Neuronal stem cell (in vitro differentiated cells): ENCODE results near the gene CEACAM16.

Experiments used
- DNase-seq: peaks from one replicate; pipeline ENCODE4 v3.0.0-alpha.2; 2013; ENCODE audit warnings: low spot score
- H2AFZ ChIP-seq: one replicate; pipeline ENCODE4 v1.6.1; 2013; ENCODE audit warnings: mild to moderate bottlenecking, low read length, inconsistent platforms
- H2AK5ac ChIP-seq: 2 replicates; pipeline ENCODE4 v1.6.1; 2013; ENCODE audit warnings: low read depth, mild to moderate bottlenecking, inconsistent platforms, low read length, moderate library complexity, mixed read lengths
- H2BK120ac ChIP-seq: 2 replicates; pipeline ENCODE4 v1.6.1; 2013; ENCODE audit warnings: low read depth, mild to moderate bottlenecking, inconsistent platforms, low read length, moderate library complexity, mixed read lengths
- H2BK12ac ChIP-seq: one replicate; pipeline ENCODE4 v1.6.1; 2013; ENCODE audit warnings: low read length, inconsistent platforms
- H2BK15ac ChIP-seq: 2 replicates; pipeline ENCODE4 v1.6.1; 2013; ENCODE audit warnings: mild to moderate bottlenecking, low read length, inconsistent platforms, mixed read lengths
- H2BK5ac ChIP-seq: one replicate; pipeline ENCODE4 v1.6.1; 2013; ENCODE audit warnings: inconsistent platforms, mild to moderate bottlenecking, low read length, moderate library complexity
- H3K14ac ChIP-seq: one replicate; pipeline ENCODE4 v1.6.1; 2013; ENCODE audit warnings: low read length, inconsistent platforms
- H3K18ac ChIP-seq: 2 replicates; pipeline ENCODE4 v1.6.1; 2013; ENCODE audit warnings: low read length, inconsistent platforms
- H3K23ac ChIP-seq: 2 replicates; pipeline ENCODE4 v1.6.1; 2013; ENCODE audit warnings: low read depth, mild to moderate bottlenecking, mixed read lengths, low read length, inconsistent platforms; ENCODE audit not compliant: poor library complexity
- H3K27ac ChIP-seq: replicated peaks from 3 replicates; pipeline ENCODE4 v1.5.1; 2013; ENCODE audit warnings: low read length, inconsistent platforms
- H3K27me3 ChIP-seq, 3 experiments: 2 replicates each; pipeline ENCODE4 v1.6.1; 2013; ENCODE audit warnings: low read length in 3 of 3, mild to moderate bottlenecking in 2 of 3, inconsistent platforms in 1 of 3, low read depth in 1 of 3, mixed read lengths in 1 of 3, moderate library complexity in 1 of 3; ENCODE audit not compliant: control insufficient read depth in 3 of 3, insufficient read depth in 3 of 3
- H3K36me3 ChIP-seq, 2 donors: replicated peaks in 1 of 2; 2 replicates each; pipeline ENCODE4 v1.6.1; 2013; ENCODE audit warnings: low read length in 2 of 2; ENCODE audit not compliant: control insufficient read depth in 2 of 2, insufficient read depth in 2 of 2
- H3K4ac ChIP-seq: 2 replicates; pipeline ENCODE4 v1.6.1; 2013; ENCODE audit warnings: inconsistent platforms, mild to moderate bottlenecking, low read length, moderate library complexity
- H3K4me1 ChIP-seq, 2 donors: 1 replicate in 1 of 2; 2 replicates in 1 of 2; pipeline ENCODE4 v1.6.1; 2013; ENCODE audit warnings: low read length in 2 of 2, low read depth in 1 of 2; ENCODE audit not compliant: control insufficient read depth in 2 of 2, insufficient read depth in 1 of 2
- H3K4me2 ChIP-seq: one replicate; pipeline ENCODE4 v1.6.1; 2013; ENCODE audit warnings: mild to moderate bottlenecking, low read length, inconsistent platforms; ENCODE audit not compliant: insufficient read depth, poor library complexity, severe bottlenecking
- H3K4me3 ChIP-seq, 2 donors: 2 replicates each; pipeline ENCODE4 v1.5.1; 2013; ENCODE audit warnings: low read length in 2 of 2, mild to moderate bottlenecking in 2 of 2, inconsistent platforms in 1 of 2, moderate library complexity in 1 of 2
- H3K79me1 ChIP-seq: one replicate; pipeline ENCODE4 v1.6.1; 2013; ENCODE audit warnings: low read depth, mild to moderate bottlenecking, inconsistent platforms, low read length, moderate library complexity
- H3K9ac ChIP-seq: one replicate; pipeline ENCODE4 v1.6.1; 2013; ENCODE audit warnings: mild to moderate bottlenecking, low read depth, low read length, inconsistent platforms; ENCODE audit not compliant: poor library complexity
- H3K9me3 ChIP-seq, 2 donors: replicated peaks in 1 of 2; 2 replicates each; pipeline versions ENCODE3 to v1.6.1; 2013; ENCODE audit warnings: low read length in 2 of 2, mild to moderate bottlenecking in 2 of 2, inconsistent platforms in 1 of 2, low read depth in 1 of 2, mixed read lengths in 1 of 2, moderate library complexity in 1 of 2; ENCODE audit not compliant: control insufficient read depth in 2 of 2, insufficient read depth in 1 of 2
- H4K8ac ChIP-seq: one replicate; pipeline ENCODE4 v1.6.1; 2013; ENCODE audit warnings: low read depth, mild to moderate bottlenecking, inconsistent platforms, low read length, moderate library complexity
- H4K91ac ChIP-seq: one replicate; pipeline ENCODE4 v1.6.1; 2013; ENCODE audit warnings: low read length, low read depth, mild to moderate bottlenecking, inconsistent platforms; ENCODE audit not compliant: poor library complexity
- WGBS, 2 donors: extraction: QIAGEN DNeasy Blood & Tissue Kit; methylation state at CpG; one replicate each; pipeline ENCODE4 v1.1.7; 2013; ENCODE audit warnings: missing lambda C conversion rate in 2 of 2, mixed read lengths in 1 of 2; ENCODE audit not compliant: insufficient read length in 2 of 2, insufficient replicate concordance in 1 of 2; ENCODE audit errors: extremely low coverage in 2 of 2; 5-methylcytosine and 5-hydroxymethylcytosine counted together

The CEACAM16 gene

DNA sequence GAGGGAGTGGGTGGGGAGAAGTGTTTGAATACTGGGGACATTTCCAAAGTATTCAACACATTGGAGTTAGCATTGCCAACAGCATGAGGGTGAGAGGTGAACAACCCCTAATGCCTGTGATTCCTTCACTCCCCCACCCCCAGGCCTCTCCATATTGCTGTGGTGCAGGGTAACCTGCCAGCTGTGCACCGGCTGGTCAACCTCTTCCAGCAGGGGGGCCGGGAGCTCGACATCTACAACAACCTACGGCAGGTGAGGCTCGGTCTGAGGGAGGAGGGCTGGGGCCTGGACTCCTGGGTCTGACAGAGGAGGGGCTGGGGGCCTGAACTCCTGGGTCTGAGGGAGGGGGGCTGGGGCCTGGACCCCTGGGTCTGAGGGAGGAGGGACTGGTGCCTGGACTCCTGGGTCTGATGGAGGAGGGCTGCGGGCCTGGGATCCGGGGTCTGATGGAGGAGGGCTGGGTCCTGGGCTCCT, 57.2 kb downstream of the CEACAM16 start:
- H3K9me3 ChIP-seq, result no peaks in the 10 kb centered on the region
- H2BK12ac ChIP-seq, result no peak overlapping the region
- no peak overlapping the region for H3K4me3 ChIP-seq
- peak overlapping the region; percentile 24 for H2BK15ac ChIP-seq
- H2BK120ac ChIP-seq, result no peak overlapping the region
- no peak overlapping the region for H3K18ac ChIP-seq
- no CpG with 5 or more reads among the region's 7 CpGs for WGBS, 2 donors
- no peak overlapping the region for H3K9ac ChIP-seq
- no peak overlapping the region for H2BK5ac ChIP-seq
- H2AFZ ChIP-seq, result no peak overlapping the region
- H3K36me3 ChIP-seq, result peaks cover 0 to 10% of the 10 kb centered on the region in 2 donors
- no peak overlapping the region for H2AK5ac ChIP-seq
- H3K23ac ChIP-seq, result no peak overlapping the region
- H4K91ac ChIP-seq, result no peak overlapping the region
- no peak overlapping the region for H3K14ac ChIP-seq
- no peak overlapping the region for H3K4ac ChIP-seq
- H3K4me2 ChIP-seq, result no peak overlapping the region
- H3K27me3 ChIP-seq, result peaks cover 0 to 66% (median 27%) of the 10 kb centered on the region in 3 experiments
- no peak overlapping the region for H3K27ac ChIP-seq
- H3K79me1 ChIP-seq, result no peaks in the 10 kb centered on the region
- peaks cover 17 to 28% of the 10 kb centered on the region in 2 donors for H3K4me1 ChIP-seq
- DNase-seq, result no peak
- H4K8ac ChIP-seq, result no peak overlapping the region

DNA sequence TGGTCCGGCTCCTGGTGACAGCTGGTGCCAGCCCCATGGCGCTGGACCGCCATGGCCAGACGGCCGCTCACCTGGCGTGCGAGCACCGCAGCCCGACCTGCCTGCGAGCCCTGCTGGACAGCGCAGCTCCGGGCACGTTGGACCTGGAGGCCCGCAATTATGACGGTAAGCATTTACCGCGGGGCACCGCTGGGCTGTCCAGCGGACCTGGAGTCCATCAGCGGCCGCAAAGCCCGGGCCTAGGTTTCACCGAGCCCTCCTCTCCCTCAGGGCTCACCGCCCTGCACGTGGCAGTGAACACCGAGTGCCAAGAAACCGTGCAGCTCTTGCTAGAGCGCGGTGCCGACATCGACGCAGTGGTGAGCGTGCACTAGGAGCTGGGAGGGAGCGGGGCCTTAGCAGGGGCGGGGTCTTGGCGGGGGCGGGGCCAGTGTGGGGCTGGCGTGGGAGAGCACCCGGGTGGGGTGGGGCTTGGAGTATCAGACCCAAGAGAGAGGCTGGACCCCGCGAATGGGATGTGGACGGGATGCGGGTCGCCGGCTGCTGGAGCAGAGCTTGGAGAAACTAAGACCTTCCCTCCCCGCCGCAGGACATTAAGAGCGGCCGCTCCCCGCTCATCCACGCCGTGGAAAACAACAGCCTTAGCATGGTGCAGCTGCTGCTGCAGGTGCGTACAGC, 58.2 kb downstream of the CEACAM16 start:
- H3K9ac ChIP-seq, result peak overlapping the region; percentile 85
- peak overlapping the region; percentile 98 for H3K18ac ChIP-seq
- H2AK5ac ChIP-seq, result peak overlapping the region; percentile 1
- H2BK120ac ChIP-seq, result no peak overlapping the region
- no peak overlapping the region for H3K27ac ChIP-seq
- no CpG with 5 or more reads among the region's 53 CpGs for WGBS, 2 donors
- peak overlapping the region; percentile 92 for H2BK5ac ChIP-seq
- H2BK12ac ChIP-seq, result no peak overlapping the region
- no peak overlapping the region for H2AFZ ChIP-seq
- no peak for DNase-seq
- H3K36me3 ChIP-seq, result peaks cover 0 to 10% of the 10 kb centered on the region in 2 donors
- peak overlapping the region; percentile 77 for H3K14ac ChIP-seq
- H4K91ac ChIP-seq, result no peak overlapping the region
- H3K79me1 ChIP-seq, result no peaks in the 10 kb centered on the region
- H3K9me3 ChIP-seq, result no peaks in the 10 kb centered on the region
- H3K4ac ChIP-seq, result peak overlapping the region; percentile 69
- peak overlapping the region; percentile 82 for H3K23ac ChIP-seq
- H2BK15ac ChIP-seq, result peak overlapping the region; percentile 69
- H3K27me3 ChIP-seq, result peaks cover 0 to 62% (median 27%) of the 10 kb centered on the region in 3 experiments
- H3K4me3 ChIP-seq, result peak overlapping the region; percentile 17 to 82
- no peak overlapping the region for H4K8ac ChIP-seq
- peaks cover 17 to 28% of the 10 kb centered on the region in 2 donors for H3K4me1 ChIP-seq
- peak overlapping the region; percentile 90 for H3K4me2 ChIP-seq

DNA sequence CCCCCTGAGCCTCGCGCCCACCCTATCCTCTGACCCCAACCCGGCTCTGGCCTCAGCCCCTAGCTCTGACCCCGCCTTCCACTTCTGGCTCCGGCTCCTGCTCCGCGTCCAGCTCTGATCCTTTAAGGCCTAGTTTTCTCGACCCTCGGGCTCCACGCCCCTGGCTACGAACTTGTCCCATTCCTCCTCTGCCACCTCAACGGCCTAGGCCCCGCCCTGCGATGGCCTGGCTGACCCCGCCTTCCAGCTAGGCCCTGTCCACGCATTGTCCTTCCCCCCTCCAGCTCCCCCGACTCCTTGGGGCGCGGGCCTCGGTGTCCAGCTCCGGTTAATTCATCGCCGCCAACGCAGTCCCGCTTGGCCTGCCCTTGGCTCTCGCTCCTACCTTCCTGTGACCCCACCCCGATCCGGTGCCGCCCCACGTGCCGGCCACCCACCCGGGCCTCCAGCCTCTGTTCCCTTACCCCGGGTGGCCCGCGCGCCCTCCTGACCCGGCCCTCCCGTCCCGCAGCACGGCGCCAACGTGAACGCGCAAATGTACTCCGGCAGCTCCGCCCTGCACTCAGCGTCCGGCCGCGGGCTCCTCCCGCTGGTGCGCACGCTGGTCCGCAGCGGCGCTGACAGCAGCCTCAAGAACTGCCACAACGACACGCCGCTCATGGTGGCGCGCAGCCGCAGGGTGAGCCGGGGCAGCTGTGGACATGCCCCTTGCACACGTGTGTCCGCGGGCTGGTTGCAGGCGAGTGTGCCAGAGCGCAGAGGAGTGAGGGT, 59.0 kb downstream of the CEACAM16 start:
- Histone ChIP-seq H3K4me2 (peak overlapping the region; percentile 90), H3K27me3 (peaks cover 0 to 57% (median 25%) of the 10 kb centered on the region in 3 experiments), H3K18ac (peak overlapping the region; percentile 98), H3K9ac (peak overlapping the region; percentile 85), H3K4ac (no peak overlapping the region), H3K14ac (peak overlapping the region; percentile 79), H3K27ac (no peak overlapping the region), H2BK5ac (peak overlapping the region; percentile 92), H3K36me3 (peaks cover 0 to 10% of the 10 kb centered on the region in 2 donors), H3K9me3 (no peaks in the 10 kb centered on the region), H3K79me1 (no peaks in the 10 kb centered on the region), H2BK15ac (peak overlapping the region; percentile 25), H4K8ac (no peak overlapping the region), H2BK120ac (no peak overlapping the region), H2AFZ (no peak overlapping the region), H2BK12ac (no peak overlapping the region), H3K4me1 (peaks cover 17 to 23% of the 10 kb centered on the region in 2 donors), H3K4me3 (peak overlapping the region; percentile 17 to 82), H2AK5ac (no peak overlapping the region), H4K91ac (no peak overlapping the region), H3K23ac (peak overlapping the region; percentile 82)
- WGBS, 2 donors, result no CpG with 5 or more reads among the region's 68 CpGs
- DNase-seq, result peak; percentile 71

DNA sequence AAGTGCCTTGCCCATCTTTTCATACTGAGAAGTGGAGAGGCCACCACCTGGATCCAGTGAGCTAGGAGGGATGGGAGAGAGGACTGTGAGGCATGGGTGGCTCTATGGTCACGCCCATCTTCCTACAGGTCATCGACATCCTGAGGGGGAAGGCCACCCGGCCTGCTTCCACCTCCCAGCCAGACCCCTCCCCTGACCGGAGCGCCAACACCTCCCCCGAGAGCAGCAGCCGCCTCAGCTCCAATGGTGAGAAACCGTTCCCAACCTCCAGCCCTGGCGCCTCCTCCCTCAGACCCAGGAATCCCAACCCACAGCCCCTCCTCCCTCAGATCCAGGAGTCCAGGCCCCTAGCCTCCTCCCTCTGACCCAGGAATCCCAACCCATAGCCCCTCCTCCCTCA, 59.6 kb downstream of the CEACAM16 start:
- Histone ChIP-seq H2BK15ac (peak overlapping the region; percentile 38), H3K27ac (no peak overlapping the region), H3K9ac (peak overlapping the region; percentile 2), H3K9me3 (no peaks in the 10 kb centered on the region), H3K36me3 (peaks cover 0 to 10% of the 10 kb centered on the region in 2 donors), H3K14ac (no peak overlapping the region), H3K4me1 (peaks cover 15 to 19% of the 10 kb centered on the region in 2 donors), H3K27me3 (peaks cover 0 to 52% (median 25%) of the 10 kb centered on the region in 3 experiments), H2BK5ac (no peak overlapping the region), H2BK12ac (no peak overlapping the region), H3K4me2 (peak overlapping the region; percentile 90), H4K8ac (no peak overlapping the region), H3K4ac (no peak overlapping the region), H3K23ac (no peak overlapping the region), H2AK5ac (no peak overlapping the region), H2BK120ac (no peak overlapping the region), H3K79me1 (no peaks in the 10 kb centered on the region), H2AFZ (no peak overlapping the region), H3K4me3 (peak overlapping the region in 1 of 2 donors; percentile 82), H4K91ac (no peak overlapping the region), H3K18ac (peak overlapping the region; percentile 67)
- no peak for DNase-seq
- WGBS, 2 donors, result no CpG with 5 or more reads among the region's 9 CpGs
